ENCODE data around the gene WWOX. TPM values are rescaled to one million over a fixed set of nuclear protein-coding genes. Genes with fewer than 3 reads are reported as not detected.

The WWOX gene
- total and polyA plus RNA-seq, 4 experiments from 2014 or later, result 10.4 to 23.1 (median 17.5) TPM

DNA sequence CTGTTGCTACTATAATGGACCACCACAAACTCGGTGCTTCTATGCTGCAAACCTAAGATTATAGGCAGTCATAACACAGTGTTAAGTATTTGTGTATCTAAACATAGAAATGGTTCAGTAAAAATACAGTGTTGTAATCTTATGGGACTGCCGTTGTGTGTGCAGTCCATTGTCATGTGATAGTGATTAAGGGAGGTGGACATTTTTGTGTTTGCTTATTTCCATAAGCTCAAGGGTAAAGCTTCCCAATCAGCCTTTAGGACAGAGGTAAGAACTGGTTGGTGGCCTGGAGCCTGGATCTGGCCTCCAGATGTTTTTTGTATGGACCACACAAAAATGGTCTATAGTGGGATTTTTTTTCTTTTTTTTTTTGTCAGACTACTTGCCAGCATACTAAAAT, 29.9 kb downstream of the WWOX start:
- H3K27me3 Mint-ChIP-seq, result no peaks in the 10 kb centered on the region
- no peak for DNase-seq
- H3K4me3 Mint-ChIP-seq, result no peak overlapping the region
- intact Hi-C loops (cut with micrococcal nuclease), result no loop called here
- no peaks in the 10 kb centered on the region for H3K4me1 ChIP-seq (ENCODE audit: insufficient read depth, low read length)
- no peaks in the 10 kb centered on the region for H3K36me3 ChIP-seq (ENCODE audit: insufficient read depth, low read length)
- H3K27me3 ChIP-seq (ENCODE audit: insufficient read depth, low read length), result no peaks in the 10 kb centered on the region
- CTCF ChIA-PET (ENCODE audit: partially characterized antibody), result no interaction called here
- H3K9me3 ChIP-seq (ENCODE audit: control insufficient read depth in 1 of 2, low read length in 2 of 2), result no peaks in the 10 kb centered on the region
- no peak overlapping the region for H3K27ac ChIP-seq (ENCODE audit: low read depth, low read length)
- H3K36me3 Mint-ChIP-seq, result peaks cover 10 to 29% of the 10 kb centered on the region in 2 donors
- peaks cover 0 to 7% (median under 1%) of the 10 kb centered on the region in 4 donors for H3K4me1 Mint-ChIP-seq
- peaks cover 0 to 1% (median 0%) of the 10 kb centered on the region in 8 donors for H3K9me3 Mint-ChIP-seq
- no peak overlapping the region for H3K4me3 ChIP-seq (ENCODE audit: low read length in 2 of 2)
- POLR2A ChIA-PET (ENCODE audit: partially characterized antibody), result no interaction called here
- H3K27ac Mint-ChIP-seq, result no peak overlapping the region

DNA sequence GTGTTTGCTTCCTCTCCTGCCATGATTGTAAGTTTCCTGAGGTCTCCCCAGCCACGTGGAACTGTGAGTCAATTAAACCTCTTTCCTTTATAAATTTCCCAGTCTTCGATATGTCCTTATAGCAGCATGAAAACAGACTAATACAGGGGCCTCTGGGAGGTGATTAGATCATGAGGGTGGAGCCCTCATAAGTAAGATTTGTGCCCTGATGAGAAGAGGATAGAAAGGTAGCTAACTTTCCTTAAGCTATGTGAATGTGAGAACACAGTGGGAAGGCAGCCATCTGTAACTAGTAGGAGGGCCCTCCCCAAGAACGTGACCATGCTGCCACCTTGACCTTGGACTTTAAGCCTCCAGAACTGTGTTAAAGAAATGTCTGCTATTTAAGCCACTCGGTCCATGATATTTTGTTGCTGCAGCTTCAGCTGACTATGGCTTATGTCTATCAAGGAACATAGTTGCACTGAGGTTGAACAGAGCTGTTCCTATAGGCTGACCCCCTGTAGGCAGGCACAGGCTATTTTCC, 30.7 kb downstream of the WWOX start:
- intact Hi-C loops (cut with micrococcal nuclease), result no loop called here
- no peak overlapping the region for H3K27ac Mint-ChIP-seq
- CTCF ChIA-PET (ENCODE audit: partially characterized antibody), result no interaction called here

DNA sequence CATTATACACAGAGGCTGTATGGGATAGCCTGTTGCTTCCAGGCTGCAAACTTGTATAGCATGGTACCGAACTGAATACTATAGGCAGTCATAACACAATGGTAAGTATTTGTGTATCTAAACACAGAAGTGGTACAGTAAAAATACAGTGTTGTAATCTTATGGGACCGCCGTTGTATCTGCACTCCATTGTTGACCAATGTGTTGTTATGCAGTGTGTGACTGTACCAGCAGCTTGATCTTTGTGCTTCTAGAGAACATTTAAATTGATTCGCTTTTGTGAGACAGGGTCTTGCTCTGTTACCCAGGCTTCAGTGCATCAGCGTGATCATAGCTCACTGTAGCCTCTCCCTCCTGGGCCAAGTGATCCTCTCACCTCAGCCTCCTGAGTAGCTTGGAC, 31.5 kb downstream of the WWOX start:
- Mint-ChIP-seq H3K9me3 (peaks cover 0 to 1% (median 0%) of the 10 kb centered on the region in 8 donors), H3K36me3 (peaks cover 8 to 29% of the 10 kb centered on the region in 2 donors), H3K27ac (no peak overlapping the region), H3K4me1 (peaks cover 6 to 12% (median 8%) of the 10 kb centered on the region in 4 donors), H3K4me3 (no peak overlapping the region), H3K27me3 (no peaks in the 10 kb centered on the region)
- no peaks in the 10 kb centered on the region for H3K9me3 ChIP-seq (ENCODE audit: control insufficient read depth in 1 of 2, low read length in 2 of 2)
- intact Hi-C loops (cut with micrococcal nuclease), result no loop called here
- ChIA-PET POLR2A (ENCODE audit: partially characterized antibody) (no interaction called here), CTCF (ENCODE audit: partially characterized antibody) (no interaction called here)
- no peak for DNase-seq
- no peaks in the 10 kb centered on the region for H3K36me3 ChIP-seq (ENCODE audit: insufficient read depth, low read length)
- H3K4me1 ChIP-seq (ENCODE audit: insufficient read depth, low read length), result no peaks in the 10 kb centered on the region
- H3K27me3 ChIP-seq (ENCODE audit: insufficient read depth, low read length), result no peaks in the 10 kb centered on the region
- no peak overlapping the region for H3K27ac ChIP-seq (ENCODE audit: low read depth, low read length)
- H3K4me3 ChIP-seq (ENCODE audit: low read length in 2 of 2), result no peak overlapping the region

More for the DNA sequence above, 30.7 kb downstream of the WWOX start:
- Histone ChIP-seq H3K9me3 (ENCODE audit: control insufficient read depth in 1 of 2, low read length in 2 of 2) (no peaks in the 10 kb centered on the region), H3K27me3 (ENCODE audit: insufficient read depth, low read length) (no peaks in the 10 kb centered on the region), H3K36me3 (ENCODE audit: insufficient read depth, low read length) (no peaks in the 10 kb centered on the region), H3K4me3 (ENCODE audit: low read length in 2 of 2) (no peak overlapping the region), H3K27ac (ENCODE audit: low read depth, low read length) (no peak overlapping the region), H3K4me1 (ENCODE audit: insufficient read depth, low read length) (no peaks in the 10 kb centered on the region)
- peaks cover 0 to 1% (median 0%) of the 10 kb centered on the region in 8 donors for H3K9me3 Mint-ChIP-seq
- POLR2A ChIA-PET (ENCODE audit: partially characterized antibody), result no interaction called here
- H3K27me3 Mint-ChIP-seq, result no peaks in the 10 kb centered on the region
- no peak overlapping the region for H3K4me3 Mint-ChIP-seq
- peaks cover 5 to 11% (median 7%) of the 10 kb centered on the region in 4 donors for H3K4me1 Mint-ChIP-seq
- H3K36me3 Mint-ChIP-seq, result peaks cover 8 to 29% of the 10 kb centered on the region in 2 donors
- no peak for DNase-seq

DNA sequence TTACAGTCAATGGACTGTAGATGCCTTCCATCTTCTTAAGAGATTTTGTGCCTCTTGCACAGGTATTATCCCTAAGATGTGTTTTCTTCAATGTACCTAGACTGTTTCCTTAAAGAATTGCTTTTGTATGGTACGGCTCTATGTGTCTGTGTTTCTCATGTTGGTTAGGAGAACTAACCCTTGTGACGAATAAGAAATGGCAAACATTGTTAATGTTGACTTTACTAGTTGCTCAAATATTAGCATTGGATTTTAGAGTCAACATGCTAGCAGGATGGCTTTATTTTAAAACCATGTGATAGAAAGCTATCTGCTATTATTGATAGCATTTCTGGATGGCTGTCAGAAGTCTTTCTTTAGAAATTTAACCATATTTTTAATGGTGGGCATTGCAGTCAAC, 34.5 kb downstream of the WWOX start:
- intact Hi-C loops (cut with micrococcal nuclease), result no loop called here
- H3K36me3 ChIP-seq (ENCODE audit: insufficient read depth, low read length), result no peaks in the 10 kb centered on the region
- ChIA-PET CTCF (ENCODE audit: partially characterized antibody) (no interaction called here), POLR2A (ENCODE audit: partially characterized antibody) (no interaction called here)
- peaks cover 0 to 1% (median 0%) of the 10 kb centered on the region in 8 donors for H3K9me3 Mint-ChIP-seq
- no peaks in the 10 kb centered on the region for H3K27me3 ChIP-seq (ENCODE audit: insufficient read depth, low read length)
- no peaks in the 10 kb centered on the region for H3K4me1 ChIP-seq (ENCODE audit: insufficient read depth, low read length)
- DNase-seq, result no peak
- no peak overlapping the region for H3K27ac Mint-ChIP-seq
- peaks cover 6 to 9% (median 7%) of the 10 kb centered on the region in 4 donors for H3K4me1 Mint-ChIP-seq
- no peak overlapping the region for H3K4me3 Mint-ChIP-seq
- peaks cover 8 to 28% of the 10 kb centered on the region in 2 donors for H3K36me3 Mint-ChIP-seq
- H3K27me3 Mint-ChIP-seq, result no peaks in the 10 kb centered on the region
- no peak overlapping the region for H3K4me3 ChIP-seq (ENCODE audit: low read length in 2 of 2)
- H3K27ac ChIP-seq (ENCODE audit: low read depth, low read length), result no peak overlapping the region
- H3K9me3 ChIP-seq (ENCODE audit: control insufficient read depth in 1 of 2, low read length in 2 of 2), result no peaks in the 10 kb centered on the region

DNA sequence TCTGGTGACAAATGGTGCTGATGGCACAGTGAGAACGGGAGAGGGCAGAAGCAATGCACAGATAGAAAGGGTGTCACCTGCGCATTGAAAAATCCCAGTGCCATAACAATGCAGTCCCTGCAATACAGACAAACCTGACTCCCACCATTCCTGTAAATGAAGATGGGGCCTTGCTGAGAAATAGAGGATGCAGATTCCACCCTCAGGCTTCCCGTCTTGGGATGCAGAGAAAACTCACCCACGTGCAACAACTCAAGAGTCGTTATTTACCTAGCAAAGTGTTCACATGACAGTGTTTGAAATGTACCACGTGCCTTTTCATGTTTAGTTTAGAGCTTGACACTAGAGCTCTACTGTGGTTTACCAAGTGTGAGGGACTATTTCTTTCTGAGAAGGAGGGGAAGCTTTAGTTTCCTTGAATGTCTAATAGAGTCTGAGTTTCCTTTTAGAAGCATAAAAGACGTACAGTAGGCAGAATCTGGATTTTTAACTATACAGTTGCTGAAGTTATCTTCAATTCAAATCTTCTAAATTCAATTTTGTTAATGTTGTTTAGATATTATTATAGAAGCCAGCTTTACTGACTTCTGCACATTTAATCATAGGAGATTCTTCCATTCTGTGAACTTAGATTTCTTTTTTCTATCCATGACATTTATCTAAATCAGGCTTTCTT, 35.6 kb downstream of the WWOX start:
- no peaks in the 10 kb centered on the region for H3K9me3 ChIP-seq (ENCODE audit: control insufficient read depth in 1 of 2, low read length in 2 of 2)
- Mint-ChIP-seq H3K4me1 (peaks cover 6 to 9% (median 7%) of the 10 kb centered on the region in 4 donors), H3K4me3 (no peak overlapping the region), H3K9me3 (peaks cover 0 to 1% (median 0%) of the 10 kb centered on the region in 8 donors), H3K27me3 (no peaks in the 10 kb centered on the region), H3K27ac (peak overlapping the region in 1 of 7 donors; percentile 47), H3K36me3 (peaks cover 6 to 16% of the 10 kb centered on the region in 2 donors)
- intact Hi-C loops (cut with micrococcal nuclease), result no loop called here
- DNase-seq, result no peak
- H3K4me1 ChIP-seq (ENCODE audit: insufficient read depth, low read length), result no peaks in the 10 kb centered on the region
- H3K36me3 ChIP-seq (ENCODE audit: insufficient read depth, low read length), result no peaks in the 10 kb centered on the region
- no peak overlapping the region for H3K4me3 ChIP-seq (ENCODE audit: low read length in 2 of 2)
- H3K27ac ChIP-seq (ENCODE audit: low read depth, low read length), result no peak overlapping the region
- no peaks in the 10 kb centered on the region for H3K27me3 ChIP-seq (ENCODE audit: insufficient read depth, low read length)
- ChIA-PET CTCF (ENCODE audit: partially characterized antibody) (no interaction called here), POLR2A (ENCODE audit: partially characterized antibody) (no interaction called here)

DNA sequence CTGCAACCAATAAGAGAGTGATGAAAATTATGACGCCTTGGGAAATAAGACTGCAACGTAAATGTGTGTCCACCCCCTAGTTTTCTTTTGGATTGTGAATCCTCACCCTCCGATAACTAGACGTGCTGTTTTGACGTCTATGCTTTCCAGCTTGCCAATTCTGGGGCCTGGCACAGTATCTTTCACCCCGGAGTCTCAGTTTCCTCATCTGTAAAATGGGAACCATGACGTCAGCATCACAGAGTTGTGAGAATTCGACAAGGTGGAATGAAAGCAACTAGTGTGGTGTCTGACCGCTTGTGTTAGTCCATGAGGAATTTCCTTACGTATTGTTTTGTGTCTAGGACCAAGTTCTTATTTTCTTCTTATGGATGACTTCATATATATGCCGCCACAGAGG, 37.7 kb downstream of the WWOX start:
- H3K36me3 Mint-ChIP-seq, result peaks cover 3 to 13% of the 10 kb centered on the region in 2 donors
- Histone ChIP-seq H3K4me1 (ENCODE audit: insufficient read depth, low read length) (no peaks in the 10 kb centered on the region), H3K27ac (ENCODE audit: low read depth, low read length) (no peak overlapping the region), H3K9me3 (ENCODE audit: control insufficient read depth in 1 of 2, low read length in 2 of 2) (no peaks in the 10 kb centered on the region), H3K4me3 (ENCODE audit: low read length in 2 of 2) (no peak overlapping the region), H3K36me3 (ENCODE audit: insufficient read depth, low read length) (no peaks in the 10 kb centered on the region), H3K27me3 (ENCODE audit: insufficient read depth, low read length) (no peaks in the 10 kb centered on the region)
- intact Hi-C loops (cut with micrococcal nuclease), result no loop called here
- ChIA-PET CTCF (ENCODE audit: partially characterized antibody) (no interaction called here), POLR2A (ENCODE audit: partially characterized antibody) (interaction anchor here (1.1 kb wide), 1 partner anchor 9 kb away, joined by 3 read pairs; no protein-coding TSS in a partner anchor)
- no peaks in the 10 kb centered on the region for H3K27me3 Mint-ChIP-seq
- H3K4me3 Mint-ChIP-seq, result no peak overlapping the region
- no peak for DNase-seq
- peaks cover 0 to 1% (median 0%) of the 10 kb centered on the region in 8 donors for H3K9me3 Mint-ChIP-seq
- no peak overlapping the region for H3K27ac Mint-ChIP-seq
- peaks cover 6 to 9% (median 7%) of the 10 kb centered on the region in 4 donors for H3K4me1 Mint-ChIP-seq

DNA sequence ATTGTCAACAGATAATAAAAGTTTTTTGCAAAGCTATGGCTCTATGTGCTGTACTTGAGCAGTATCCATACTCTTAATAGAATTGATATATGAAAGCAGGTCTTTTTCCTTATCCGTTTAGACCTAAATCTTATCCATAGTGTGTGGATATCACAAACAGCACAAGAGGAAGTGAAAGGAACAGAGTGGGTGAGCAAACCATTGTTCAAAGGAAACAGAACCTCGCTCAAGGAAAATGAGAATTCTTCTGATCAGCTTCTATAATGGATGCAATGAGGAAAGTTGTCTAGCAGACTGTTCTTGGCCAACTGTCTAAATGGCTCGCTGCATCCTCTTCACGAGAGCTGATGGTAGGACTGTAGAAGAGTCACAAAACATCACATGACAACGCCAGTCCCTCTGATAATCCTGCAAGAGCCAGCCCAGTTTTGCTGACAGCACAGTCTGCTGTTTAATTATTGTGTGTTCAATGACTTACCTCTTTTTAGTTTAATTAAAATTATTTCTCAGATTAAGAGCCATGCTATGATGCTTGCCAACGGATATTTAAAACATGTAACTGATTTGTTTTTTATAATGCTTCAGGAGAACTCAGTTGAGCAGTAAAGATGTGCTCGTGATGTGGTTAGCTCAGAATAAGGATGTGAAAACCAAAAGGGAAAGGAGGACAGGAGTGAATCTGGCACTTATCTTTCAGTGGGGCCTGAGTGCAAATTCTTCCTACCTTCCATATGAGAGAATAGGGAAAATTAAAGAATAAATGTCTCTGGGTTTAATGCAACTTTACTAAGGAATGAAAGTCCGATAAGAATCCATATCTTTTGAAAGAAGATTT, 38.5 kb downstream of the WWOX start:
- Mint-ChIP-seq H3K36me3 (peaks cover 0 to 7% of the 10 kb centered on the region in 2 donors), H3K4me3 (no peak overlapping the region), H3K27ac (no peak overlapping the region), H3K4me1 (peaks cover 6 to 9% (median 7%) of the 10 kb centered on the region in 4 donors), H3K9me3 (peaks cover 0 to 1% (median 0%) of the 10 kb centered on the region in 8 donors), H3K27me3 (no peaks in the 10 kb centered on the region)
- H3K27ac ChIP-seq (ENCODE audit: low read depth, low read length), result no peak overlapping the region
- H3K27me3 ChIP-seq (ENCODE audit: insufficient read depth, low read length), result no peaks in the 10 kb centered on the region
- DNase-seq, result no peak
- H3K36me3 ChIP-seq (ENCODE audit: insufficient read depth, low read length), result no peaks in the 10 kb centered on the region
- no peak overlapping the region for H3K4me3 ChIP-seq (ENCODE audit: low read length in 2 of 2)
- no peaks in the 10 kb centered on the region for H3K4me1 ChIP-seq (ENCODE audit: insufficient read depth, low read length)
- intact Hi-C loops (cut with micrococcal nuclease), result no loop called here
- CTCF ChIA-PET (ENCODE audit: partially characterized antibody), result no interaction called here
- POLR2A ChIA-PET (ENCODE audit: partially characterized antibody), result no interaction called here
- H3K9me3 ChIP-seq (ENCODE audit: control insufficient read depth in 1 of 2, low read length in 2 of 2), result no peaks in the 10 kb centered on the region
